ENCODE measurements around the gene IER3.

DNA sequence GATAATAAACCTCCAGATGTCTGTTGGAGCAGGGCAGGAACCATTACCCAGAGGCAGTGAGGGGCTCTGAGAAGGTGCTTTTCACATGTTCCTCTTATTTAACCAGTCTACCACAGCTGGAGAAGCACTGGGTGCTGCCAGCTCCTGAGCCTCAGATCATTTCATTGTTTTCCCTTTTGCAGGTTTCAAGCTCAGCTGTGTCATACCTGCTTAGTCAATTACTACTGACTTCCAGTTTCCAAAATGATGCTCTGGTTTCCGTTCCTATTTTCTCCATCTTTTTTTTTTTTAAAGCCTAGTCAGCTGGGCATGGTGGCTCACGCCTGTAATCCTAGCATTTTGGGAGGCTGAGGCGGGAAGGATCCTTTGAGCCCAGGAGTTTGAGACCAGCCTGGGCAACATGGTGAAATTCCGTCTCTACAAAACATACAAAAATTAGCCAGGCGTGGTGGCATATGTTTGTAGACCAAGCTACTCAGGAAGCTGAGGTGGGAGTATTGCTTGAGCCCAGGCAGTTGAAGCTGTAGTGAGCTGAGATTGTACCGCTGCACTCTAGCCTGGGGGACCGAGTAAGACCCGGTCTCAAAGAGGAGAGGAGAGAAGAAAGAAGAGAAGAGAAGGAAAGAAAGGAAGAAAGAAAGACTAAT lies 8.6 kb downstream of the IER3 start:
- TF ChIP-seq, protein P1, sequence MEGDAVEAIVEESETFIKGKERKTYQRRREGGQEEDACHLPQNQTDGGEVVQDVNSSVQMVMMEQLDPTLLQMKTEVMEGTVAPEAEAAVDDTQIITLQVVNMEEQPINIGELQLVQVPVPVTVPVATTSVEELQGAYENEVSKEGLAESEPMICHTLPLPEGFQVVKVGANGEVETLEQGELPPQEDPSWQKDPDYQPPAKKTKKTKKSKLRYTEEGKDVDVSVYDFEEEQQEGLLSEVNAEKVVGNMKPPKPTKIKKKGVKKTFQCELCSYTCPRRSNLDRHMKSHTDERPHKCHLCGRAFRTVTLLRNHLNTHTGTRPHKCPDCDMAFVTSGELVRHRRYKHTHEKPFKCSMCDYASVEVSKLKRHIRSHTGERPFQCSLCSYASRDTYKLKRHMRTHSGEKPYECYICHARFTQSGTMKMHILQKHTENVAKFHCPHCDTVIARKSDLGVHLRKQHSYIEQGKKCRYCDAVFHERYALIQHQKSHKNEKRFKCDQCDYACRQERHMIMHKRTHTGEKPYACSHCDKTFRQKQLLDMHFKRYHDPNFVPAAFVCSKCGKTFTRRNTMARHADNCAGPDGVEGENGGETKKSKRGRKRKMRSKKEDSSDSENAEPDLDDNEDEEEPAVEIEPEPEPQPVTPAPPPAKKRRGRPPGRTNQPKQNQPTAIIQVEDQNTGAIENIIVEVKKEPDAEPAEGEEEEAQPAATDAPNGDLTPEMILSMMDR (IDR thresholded peaks at IDR 0.05; ENCODE audit: low read depth, low read length, missing input control), result no peak
- TF ChIP-seq SP1 (IDR thresholded peaks at IDR 0.05) (no peak), YY1 (IDR thresholded peaks at IDR 0.05) (no peak), GABPA (IDR thresholded peaks at IDR 0.05 in 1 of 2, conservative IDR thresholded peaks at IDR 0.05 in 1 of 2) (no peak), TAF1 (conservative IDR thresholded peaks at IDR 0.05) (no peak), JUND (IDR thresholded peaks at IDR 0.05) (no peak)
- TF ChIP-seq, protein P2, sequence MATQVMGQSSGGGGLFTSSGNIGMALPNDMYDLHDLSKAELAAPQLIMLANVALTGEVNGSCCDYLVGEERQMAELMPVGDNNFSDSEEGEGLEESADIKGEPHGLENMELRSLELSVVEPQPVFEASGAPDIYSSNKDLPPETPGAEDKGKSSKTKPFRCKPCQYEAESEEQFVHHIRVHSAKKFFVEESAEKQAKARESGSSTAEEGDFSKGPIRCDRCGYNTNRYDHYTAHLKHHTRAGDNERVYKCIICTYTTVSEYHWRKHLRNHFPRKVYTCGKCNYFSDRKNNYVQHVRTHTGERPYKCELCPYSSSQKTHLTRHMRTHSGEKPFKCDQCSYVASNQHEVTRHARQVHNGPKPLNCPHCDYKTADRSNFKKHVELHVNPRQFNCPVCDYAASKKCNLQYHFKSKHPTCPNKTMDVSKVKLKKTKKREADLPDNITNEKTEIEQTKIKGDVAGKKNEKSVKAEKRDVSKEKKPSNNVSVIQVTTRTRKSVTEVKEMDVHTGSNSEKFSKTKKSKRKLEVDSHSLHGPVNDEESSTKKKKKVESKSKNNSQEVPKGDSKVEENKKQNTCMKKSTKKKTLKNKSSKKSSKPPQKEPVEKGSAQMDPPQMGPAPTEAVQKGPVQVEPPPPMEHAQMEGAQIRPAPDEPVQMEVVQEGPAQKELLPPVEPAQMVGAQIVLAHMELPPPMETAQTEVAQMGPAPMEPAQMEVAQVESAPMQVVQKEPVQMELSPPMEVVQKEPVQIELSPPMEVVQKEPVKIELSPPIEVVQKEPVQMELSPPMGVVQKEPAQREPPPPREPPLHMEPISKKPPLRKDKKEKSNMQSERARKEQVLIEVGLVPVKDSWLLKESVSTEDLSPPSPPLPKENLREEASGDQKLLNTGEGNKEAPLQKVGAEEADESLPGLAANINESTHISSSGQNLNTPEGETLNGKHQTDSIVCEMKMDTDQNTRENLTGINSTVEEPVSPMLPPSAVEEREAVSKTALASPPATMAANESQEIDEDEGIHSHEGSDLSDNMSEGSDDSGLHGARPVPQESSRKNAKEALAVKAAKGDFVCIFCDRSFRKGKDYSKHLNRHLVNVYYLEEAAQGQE (IDR thresholded peaks at IDR 0.05), result no peak
- TF ChIP-seq, protein P3, sequence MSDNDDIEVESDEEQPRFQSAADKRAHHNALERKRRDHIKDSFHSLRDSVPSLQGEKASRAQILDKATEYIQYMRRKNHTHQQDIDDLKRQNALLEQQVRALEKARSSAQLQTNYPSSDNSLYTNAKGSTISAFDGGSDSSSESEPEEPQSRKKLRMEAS (IDR thresholded peaks at IDR 0.05), result no peak
- TF ChIP-seq, protein P4, sequence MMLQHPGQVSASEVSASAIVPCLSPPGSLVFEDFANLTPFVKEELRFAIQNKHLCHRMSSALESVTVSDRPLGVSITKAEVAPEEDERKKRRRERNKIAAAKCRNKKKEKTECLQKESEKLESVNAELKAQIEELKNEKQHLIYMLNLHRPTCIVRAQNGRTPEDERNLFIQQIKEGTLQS (IDR thresholded peaks at IDR 0.05), result no peak

All from liver (tissue), 3 donors.